ENCODE measurements around the gene NAPB.
A peak's percentile ranks its signal among the peaks of the same experiment; 100 is the strongest.

NAPB gene

DNA sequence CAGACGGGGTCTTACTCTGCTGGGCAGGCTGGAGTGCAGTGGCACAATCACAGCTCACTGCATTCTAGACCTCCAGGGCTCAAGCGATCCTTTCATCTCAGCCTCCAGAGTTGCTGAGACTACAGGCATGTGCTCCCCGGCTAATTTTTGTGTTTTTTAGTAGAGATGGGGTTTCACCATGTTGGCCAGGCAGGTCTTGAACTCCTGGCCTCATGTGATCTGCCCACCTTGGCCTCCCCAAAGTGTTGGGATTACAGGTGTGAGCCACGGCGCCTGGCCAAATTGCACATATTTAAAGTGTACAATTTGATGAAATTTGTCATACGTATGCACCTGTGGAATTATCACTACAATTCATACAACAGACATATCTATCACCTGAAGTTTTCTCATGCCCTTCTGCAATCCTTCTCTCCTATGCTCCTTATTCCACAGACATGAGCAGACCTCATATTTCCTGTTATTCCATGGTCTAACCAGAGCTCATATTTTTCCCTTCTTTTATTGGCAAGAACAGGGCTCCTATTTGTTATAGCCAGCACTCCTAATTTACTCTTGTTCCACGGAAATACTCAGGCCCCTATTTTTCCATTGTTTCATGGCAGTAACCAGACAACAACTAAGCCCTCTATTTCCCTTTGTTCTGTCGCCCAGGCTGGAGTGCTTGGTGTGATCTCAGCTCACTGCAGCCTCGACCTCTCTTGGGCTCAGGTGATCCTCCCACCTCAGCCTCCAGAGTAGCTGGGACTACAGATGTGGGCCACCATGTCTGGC is 16.0 kb upstream of the NAPB start:
- DNase-seq: no peak

DNA sequence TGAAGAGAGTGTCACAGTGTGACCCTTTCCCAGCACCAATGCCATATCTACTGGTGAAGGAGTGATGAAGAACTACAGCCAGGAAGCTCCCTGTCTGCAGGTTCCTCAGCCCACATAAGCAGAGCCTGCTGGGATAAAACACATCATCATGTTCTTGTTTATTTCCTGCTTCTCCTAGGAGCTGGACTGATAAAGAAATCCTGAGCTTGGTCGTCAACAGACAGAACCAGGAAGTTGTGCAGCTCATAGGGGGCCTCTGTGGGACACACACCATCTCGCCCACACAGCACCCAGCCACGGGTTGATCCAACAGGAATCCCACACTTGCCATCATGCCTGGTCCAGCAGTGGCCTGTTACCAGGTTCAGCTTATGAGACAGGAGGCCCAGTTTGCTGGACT is 15.4 kb upstream of the NAPB start:
- no peak for DNase-seq

DNA sequence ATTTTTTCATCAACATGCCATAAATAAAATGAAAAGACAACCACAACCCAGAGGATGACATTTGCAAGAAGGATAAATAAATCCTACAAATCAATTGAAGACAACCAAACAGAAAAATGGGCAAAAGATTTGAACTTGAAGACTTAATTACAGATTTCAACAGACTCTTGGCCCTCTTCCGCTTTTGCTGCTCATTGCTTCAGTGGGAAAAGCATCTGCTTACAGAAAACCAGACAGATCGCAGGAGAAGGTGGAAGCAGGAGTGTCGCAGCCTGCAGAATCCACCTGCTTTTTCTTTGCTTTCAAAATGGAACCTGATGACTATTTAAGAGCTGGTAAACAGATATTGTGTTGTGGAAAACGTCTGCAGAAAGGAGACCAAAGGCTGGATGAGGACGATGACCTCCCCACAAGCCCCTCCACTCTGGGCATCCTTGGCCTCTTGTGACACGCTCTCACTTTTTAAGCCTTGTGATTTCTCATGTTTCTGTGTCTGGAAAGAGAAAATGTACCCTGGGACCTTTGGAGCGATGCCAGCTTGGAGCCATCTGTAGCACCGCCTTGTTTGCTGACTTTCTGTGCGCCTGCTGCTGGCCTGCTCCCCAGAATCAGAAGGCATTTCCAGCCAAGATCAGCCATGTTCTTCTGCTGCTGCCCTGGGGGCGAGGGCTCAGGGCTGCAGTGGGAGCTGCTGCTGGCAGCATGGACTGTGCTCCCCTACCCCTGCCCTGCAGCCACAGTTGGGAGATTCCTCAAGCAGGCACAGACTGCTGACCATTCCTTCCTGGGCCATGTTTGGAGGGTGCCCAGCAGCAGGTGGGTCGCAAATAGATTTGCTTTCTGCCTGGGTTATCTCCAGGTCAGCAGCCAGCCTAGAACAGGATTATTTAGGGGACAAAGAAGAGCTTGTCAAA is 14.6 kb upstream of the NAPB start:
- DNase-seq: no peak

DNA sequence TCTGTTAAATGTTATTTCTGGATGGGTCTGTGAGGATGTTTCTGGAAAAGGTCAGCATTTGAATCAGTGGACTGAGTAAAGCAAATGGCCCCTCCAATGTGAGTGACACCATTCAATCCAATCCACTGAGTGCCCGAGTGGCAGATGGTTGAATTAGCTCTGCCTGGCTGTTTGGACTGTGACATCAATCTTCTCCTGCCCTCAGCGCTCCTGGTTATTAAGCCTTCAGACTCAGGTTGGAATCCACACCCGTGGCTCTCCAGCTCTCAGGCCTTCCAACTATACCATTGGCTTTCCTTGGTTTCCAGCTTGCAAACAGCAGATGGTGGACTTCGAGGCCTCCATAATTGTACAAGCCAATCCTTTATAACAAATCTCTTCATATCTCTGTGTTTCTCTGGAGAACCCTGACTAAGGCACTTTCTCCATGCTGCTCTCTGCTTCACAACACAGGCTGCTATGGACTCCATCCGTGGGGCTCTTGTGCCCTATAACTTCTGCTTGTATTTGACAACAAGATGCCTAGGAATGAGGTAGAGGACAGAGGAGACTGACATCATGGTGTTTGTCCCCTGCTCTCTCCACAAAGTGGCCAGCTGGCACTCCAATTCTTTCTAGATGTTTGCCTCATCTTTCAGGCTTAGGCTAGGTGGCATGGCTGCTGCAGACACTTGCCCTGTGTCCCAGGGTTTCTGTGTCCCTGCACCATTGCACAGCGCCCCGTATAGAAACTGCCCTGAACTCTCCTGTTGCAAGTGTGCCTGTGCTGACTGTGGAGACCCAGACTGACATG is 13.4 kb upstream of the NAPB start:
- DNase-seq: no peak

DNA sequence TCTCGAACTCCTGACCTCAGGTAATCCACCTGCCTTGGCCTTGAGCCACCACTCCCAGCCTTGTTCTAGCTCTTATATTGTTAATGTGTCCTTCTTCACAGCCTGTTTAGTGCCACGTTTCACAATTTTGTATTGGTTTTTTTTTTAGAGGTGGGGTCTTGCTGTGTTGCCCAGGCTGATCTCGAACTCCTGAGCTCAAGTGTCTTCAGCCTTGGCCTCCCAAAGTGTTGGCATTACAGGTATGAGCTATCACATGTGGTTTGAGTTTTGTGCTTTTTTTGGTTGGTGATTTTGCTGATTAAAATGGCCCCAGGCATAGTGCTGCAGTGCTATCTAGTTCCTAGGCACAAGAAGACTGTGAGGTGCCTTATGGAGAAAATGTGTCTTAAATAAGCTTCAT is 12.3 kb upstream of the NAPB start:
- DNase-seq: no peak

DNA sequence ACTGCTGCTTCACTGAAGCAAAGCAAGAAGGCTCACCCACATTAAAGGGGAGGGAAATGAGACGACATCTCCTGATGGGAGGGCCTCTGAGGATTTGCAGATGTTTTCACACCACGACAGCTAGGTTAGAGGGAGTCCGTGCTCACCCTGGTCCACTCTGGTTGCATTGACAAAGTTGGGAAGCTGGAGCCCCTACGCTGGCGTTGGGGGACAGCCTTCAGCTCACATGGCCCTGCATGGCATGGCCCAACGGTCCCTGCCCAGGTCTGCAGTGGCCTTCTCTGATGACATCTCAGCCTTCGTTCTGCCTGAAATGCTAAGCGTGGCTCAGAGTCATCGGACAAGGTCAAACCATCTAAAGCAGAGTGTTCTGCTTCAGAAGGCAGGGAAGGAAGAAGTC is 3.8 kb upstream of the NAPB start:
- no peak for DNase-seq

DNA sequence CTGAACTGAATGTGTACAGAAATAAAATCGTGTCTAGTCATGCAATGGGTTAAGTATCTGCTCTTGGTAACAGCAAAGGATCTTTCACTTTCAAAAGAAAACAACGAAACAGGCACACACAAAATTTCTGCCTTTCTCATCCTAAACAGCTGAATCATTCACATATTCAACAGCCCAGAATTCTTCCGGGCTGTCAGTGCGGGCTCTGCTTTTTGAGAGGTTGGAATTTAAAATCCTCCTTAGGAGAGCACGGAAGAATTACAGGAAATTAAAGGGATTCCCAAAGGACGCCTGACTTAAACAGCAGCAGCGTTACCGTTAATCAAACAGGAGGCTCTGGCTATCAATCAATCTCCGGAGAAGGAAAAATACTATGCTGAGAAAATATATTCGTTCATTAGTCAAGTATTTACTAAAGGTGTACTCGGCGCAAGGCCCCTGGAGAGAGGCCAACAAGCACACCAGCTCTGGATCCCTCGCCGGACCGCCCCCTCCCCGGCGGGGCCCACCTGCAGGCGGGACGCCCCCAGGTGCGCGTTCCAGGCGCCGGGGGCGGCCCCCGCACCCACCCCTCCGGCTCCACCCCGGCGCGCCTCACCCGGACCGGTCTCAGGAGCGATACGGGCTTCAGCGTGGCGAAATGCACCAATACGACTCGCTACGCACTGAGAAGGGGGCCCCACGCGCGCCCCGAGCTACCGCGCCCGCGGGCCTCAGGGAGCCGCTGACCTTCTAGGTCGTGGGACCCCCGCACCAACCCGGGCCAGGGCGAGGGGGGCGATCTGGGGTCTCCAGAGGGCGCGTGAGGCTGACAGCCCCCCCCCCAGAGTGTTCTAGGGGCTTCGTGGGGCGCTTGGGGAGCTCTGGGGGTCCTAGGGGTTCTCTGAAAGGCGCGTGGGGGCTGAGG is 1.0 kb downstream of the NAPB start:
- DNase-seq: peak; percentile 57

GRCh38 chr20:23419657-23419994 is 1.7 kb downstream of the NAPB start:
- no peak for DNase-seq

- no peak for DNase-seq
Observed at GRCh38 chr20:23417861-23418260, 3.4 kb downstream of the NAPB start.

DNA sequence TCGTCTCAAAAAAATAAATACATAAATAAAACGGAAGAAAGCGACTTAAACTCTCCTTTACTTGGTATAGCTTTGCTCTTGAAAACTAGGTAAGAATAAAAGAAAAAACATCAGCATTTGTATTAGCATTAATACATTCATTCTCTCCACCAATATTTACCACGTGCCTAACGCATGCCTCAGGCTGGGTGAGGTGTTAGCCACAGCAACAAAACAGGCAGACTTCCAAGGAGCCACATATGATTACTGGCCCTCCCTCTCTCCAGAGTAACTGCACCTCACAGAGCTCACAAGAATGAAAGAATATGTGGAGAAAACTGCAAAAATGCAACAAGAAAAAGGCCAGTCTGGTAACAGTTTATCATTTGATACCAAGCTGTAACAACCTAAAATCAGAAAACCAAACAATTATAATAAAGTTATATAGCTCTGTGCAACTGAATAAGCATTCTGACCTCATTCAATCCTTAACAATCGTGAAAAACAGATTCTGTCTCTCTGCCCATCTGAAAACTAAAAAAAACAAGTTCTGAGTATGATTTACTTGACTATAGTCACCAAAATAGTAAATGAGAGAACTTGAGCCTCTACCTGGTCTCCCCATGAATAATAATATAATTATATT is 5.2 kb downstream of the NAPB start:
- DNase-seq: no peak

GRCh38 chr20:23415555-23415954 is 5.7 kb downstream of the NAPB start:
- no peak for DNase-seq

GRCh38 chr20:23414526-23415188 is 6.6 kb downstream of the NAPB start:
- no peak for DNase-seq

DNA sequence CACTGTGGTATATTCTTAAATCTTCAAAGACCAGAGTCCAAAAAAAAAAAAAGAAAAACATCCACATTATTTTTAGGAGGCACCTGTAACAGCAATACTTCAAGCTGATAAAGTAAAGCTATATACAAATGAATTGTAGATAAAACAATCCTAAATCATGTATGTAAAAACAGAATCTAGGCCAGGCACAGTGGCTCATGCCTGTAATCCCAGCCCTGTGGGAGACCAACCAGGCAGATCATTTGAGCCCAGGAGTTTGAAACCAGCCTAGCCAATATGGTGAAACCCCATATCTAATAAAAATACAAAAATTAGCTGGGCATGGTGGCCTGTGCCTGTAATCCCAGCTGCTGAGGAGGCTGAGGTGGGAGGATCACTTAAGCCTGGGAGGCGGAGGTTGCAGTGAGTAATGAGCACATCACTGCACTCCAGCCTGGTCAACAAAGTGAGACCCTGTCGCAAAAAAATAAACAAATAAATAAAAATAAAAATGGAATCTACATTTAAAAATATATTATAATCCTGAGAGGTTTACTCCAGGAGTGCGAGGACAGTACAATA is 7.3 kb downstream of the NAPB start:
- no peak for DNase-seq

DNA sequence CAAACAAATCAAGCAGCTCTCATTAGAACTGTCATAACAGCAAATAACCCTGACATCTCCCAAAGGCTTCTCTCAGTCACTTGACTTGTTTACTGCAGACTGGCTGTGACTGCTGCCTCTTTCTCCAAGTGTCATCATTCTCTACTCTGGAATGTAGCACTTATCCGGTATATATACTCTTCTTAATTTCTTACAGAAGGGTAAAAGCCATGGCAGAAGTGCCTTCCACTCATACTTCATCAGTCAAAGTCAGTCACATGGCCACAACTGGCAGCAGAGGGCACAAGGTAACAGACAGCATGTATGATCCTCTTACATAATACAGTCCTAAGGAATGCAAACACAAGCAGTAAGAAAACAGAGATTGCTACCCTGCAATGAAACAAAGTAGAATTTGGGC is 9.3 kb downstream of the NAPB start:
- DNase-seq: no peak

- no peak for DNase-seq
Observed at GRCh38 chr20:23410916-23411695, 10.2 kb downstream of the NAPB start.

GRCh38 chr20:23409800-23410199 is 11.5 kb downstream of the NAPB start:
- no peak for DNase-seq

DNA sequence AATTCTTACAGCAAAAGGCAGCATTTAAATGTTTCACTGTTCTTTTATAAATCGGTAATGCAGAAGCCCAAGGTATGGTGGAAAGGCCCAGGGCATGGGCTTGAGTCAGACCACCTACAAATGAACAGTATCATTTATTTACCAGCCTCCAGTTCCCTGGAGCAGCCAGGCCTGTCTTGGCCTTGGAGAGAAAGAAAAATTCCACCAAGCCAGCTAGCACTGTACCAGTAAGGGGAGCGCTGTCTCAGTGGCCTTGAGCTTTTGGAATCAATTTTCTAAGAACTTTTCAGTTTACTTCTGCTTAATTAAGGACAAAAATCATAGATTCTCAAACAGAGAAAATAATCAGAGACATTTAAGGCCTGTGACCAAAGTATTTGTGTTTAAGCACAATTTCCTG is 12.3 kb downstream of the NAPB start:
- no peak for DNase-seq

DNA sequence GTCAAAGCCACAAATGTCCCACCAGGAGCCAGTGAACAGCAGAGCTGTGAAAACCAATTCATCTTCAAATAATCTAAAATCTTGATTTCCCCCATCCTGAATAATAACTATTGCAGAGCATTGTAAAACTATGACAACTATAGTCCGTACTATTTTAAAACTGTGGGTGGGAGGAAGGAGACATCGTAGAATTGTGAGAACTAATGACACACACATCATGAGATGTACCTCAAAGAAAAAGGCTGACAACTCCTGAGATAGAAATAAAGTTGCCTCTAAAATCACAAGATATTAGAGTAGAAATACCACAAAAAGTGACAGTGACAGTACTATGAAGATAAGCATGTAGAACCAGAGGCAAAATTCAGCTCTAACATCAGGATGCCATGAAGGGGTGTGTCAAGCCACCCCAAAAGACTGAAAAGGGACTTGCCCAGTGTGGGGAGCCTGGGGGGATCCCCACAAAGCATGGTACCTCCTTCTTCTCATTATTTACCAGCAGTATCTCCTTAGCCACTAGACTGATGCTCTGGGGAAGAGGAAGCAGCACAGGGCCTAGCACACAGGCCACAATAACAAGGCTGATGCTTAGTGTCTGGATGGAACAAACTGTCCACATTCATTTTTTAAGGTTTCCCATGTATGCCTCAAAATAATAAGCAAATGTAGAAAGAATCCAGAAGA is 13.4 kb downstream of the NAPB start:
- no peak for DNase-seq

DNA sequence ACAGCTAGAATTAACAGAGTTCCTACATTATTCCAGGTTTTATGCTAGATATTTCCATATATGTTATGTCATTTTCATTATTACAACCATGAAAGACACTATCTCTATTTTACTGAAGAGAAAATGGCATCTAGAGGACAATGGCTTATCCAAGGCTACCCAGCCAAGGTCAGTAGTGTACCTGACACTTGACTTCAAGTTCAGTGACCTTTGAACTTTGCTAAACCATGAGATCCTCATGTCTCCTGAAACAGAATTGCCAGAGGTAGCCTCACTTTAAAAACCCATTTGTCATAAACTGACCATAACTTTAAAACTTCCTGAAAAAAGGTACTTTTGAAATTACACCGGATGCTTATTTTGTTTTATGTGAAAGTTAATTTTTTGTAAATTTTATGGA is 14.4 kb downstream of the NAPB start:
- no peak for DNase-seq

DNA sequence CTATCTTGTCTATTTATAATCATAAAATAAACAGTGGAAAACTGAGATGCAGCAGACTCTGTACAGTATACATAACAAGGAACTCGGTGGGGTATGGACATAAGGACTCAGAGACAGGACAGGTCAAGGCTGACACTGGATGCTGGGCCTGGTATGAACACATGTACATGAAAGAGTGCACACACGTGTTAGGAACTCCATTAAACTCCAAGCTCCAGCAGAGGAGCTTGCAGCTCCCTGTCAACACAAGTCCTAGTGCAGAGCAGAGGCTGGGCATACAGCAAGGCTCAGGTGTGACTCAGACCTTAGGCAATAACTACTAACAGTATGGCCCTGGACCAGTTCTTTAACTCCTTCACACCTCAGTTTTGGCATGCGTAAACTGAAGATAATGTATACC is 17.1 kb downstream of the NAPB start:
- DNase-seq: no peak
